ENCODE results near the gene SLC25A19. TPM values are rescaled to one million over a fixed set of nuclear protein-coding genes. Genes with fewer than 3 reads are reported as not detected.
"Not testable (repeated sequence)": the region's sequence is repeated elsewhere in the genome, so short reads cannot be mapped to it uniquely, and the experiment has no call there.

Gene SLC25A19
- total and polyA plus RNA-seq, 10 donors = 12.4 to 32.5 (median 19.1) TPM

DNA sequence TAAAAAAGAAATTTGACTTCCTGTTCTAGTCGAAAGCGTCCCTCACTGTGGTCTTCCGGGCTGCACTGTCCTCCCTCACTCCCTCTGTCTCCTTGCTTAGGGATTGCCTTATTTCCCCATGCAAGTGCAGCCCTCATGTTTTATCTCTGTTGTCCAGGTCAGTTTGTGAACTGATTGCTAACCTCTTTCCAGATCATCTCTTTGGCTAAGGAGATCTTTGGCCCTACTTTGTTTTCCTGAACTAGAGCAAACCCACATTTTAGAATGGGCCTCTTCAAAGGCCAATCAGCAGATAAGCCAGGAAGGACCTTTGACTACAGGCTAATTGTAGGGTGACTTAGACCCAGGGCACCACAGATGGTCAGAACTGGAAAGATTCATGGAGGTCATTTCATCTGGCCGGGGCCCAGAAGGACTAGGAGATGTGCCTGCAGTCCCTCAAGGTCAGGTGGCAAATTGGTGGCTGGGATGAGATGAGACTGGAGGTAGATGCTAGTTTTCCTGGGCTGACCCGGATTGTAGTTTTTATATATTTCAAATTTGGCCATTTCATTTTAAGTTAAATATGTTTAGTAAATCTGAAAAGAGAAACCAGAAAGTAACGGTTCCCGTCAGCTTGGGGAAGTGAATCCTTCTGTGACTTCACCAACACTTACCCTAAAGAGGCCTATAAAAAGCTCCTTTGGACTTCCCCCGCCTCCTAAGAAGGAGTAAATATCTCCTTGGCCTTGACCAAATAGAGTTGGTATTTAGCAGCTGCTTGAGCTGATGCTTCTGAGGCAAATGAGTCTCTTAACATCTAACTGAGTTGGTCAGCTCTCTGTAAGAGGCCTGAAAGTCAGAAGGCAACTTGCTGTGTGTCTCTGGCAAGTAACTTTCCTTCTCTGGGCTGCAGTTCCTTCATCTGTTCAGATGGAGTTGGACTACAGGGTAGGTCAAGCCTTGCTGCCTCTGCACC, 6.2 kb upstream of the SLC25A19 start:
- H3K27me3 ChIP-seq (replicated peaks in 1 of 7) = no peaks in the 10 kb centered on the region
- H3K36me3 ChIP-seq = no peaks in the 10 kb centered on the region
- WGBS, 5 donors = 27 to 41% (median 31%) methylated on average over 8 of the region's 8 CpGs
- peaks cover 19 to 86% (median 45%) of the 10 kb centered on the region in 6 donors for H3K4me1 ChIP-seq
- TF ChIP-seq POLR2AphosphoS5 (IDR thresholded peaks at IDR 0.05) (peak in 1 of 3 donors; percentile 80), POLR2A (IDR thresholded peaks at IDR 0.05) (peak in 2 of 3 donors; percentile 47 to 72)
- TF ChIP-seq, protein P1, sequence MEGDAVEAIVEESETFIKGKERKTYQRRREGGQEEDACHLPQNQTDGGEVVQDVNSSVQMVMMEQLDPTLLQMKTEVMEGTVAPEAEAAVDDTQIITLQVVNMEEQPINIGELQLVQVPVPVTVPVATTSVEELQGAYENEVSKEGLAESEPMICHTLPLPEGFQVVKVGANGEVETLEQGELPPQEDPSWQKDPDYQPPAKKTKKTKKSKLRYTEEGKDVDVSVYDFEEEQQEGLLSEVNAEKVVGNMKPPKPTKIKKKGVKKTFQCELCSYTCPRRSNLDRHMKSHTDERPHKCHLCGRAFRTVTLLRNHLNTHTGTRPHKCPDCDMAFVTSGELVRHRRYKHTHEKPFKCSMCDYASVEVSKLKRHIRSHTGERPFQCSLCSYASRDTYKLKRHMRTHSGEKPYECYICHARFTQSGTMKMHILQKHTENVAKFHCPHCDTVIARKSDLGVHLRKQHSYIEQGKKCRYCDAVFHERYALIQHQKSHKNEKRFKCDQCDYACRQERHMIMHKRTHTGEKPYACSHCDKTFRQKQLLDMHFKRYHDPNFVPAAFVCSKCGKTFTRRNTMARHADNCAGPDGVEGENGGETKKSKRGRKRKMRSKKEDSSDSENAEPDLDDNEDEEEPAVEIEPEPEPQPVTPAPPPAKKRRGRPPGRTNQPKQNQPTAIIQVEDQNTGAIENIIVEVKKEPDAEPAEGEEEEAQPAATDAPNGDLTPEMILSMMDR (IDR thresholded peaks at IDR 0.05 in 8 of 11, conservative IDR thresholded peaks at IDR 0.05 in 3 of 11) = peak in 1 of 11 experiments; percentile 15
- no peaks in the 10 kb centered on the region for H3K9me3 ChIP-seq
- DNase-seq = no peak
- intact Hi-C loops (cut with DNase I; ENCODE audit: low total_unique reads) = no loop called here
- H3K27ac ChIP-seq = peak overlapping the region; percentile 76 to 98 (median 91)
- peak overlapping the region in 2 of 8 donors; percentile 1 to 46 for H3K4me3 ChIP-seq

DNA sequence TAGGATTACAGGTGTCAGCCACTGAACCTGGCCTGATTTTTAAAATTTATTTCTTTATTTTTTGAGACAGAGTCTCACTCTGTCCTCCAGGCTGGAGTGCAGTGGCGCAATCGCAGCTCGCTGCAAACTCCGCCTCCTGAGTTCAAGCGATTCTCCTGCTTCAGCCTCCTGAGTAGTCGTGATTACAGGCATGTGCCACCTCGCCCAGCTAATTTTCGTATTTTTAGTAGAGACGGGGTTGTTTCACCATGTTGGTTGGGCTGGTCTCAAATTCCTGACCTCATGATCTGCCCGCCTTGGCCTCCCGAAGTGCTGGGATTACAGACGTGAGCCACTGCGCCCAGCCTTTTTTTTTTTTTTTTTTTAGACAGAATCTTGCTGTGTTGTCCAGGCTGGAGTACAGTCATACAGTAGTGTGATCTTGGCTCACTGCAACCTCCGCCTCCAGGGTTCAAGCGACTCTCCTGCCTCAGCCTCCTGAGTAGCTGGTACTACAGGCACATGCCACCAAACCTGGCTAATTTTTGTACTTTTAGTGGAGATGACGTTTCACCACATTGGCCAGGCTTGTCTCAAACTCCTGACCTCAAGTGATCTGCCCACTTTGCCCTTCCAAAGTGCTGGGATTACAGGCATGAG, 3.7 kb upstream of the SLC25A19 start:
- H3K27ac ChIP-seq = peak overlapping the region in 7 of 8 donors; percentile 23 to 98 (median 91)
- H3K36me3 ChIP-seq; H3K27me3 ChIP-seq (replicated peaks in 1 of 7); intact Hi-C loops (cut with DNase I; ENCODE audit: low total_unique reads); H3K4me3 ChIP-seq; H3K9me3 ChIP-seq: not testable (repeated sequence)
- H3K4me1 ChIP-seq = peaks cover 28 to 89% (median 60%) of the 10 kb centered on the region in 6 donors
- 65 to 86% (median 72%) methylated on average over 16 of the region's 16 CpGs for WGBS, 5 donors
- peak; percentile 81 for DNase-seq

- TF ChIP-seq POLR2A (IDR thresholded peaks at IDR 0.05) (peak in 1 of 3 donors; percentile 45), POLR2AphosphoS5 (IDR thresholded peaks at IDR 0.05) (no peak)
- TF ChIP-seq, protein P1 (IDR thresholded peaks at IDR 0.05 in 8 of 11, conservative IDR thresholded peaks at IDR 0.05 in 3 of 11) = peak in 7 of 11 experiments; percentile 9 to 59 (median 39)
- H3K4me3 ChIP-seq = peak overlapping the region; percentile 56 to 95 (median 88)
- H3K27me3 ChIP-seq (replicated peaks in 1 of 7) = no peaks in the 10 kb centered on the region
- intact Hi-C loops (cut with DNase I; ENCODE audit: low total_unique reads) = no loop called here
- 0 to 3% (median 1%) methylated on average over 26 of the region's 26 CpGs for WGBS, 5 donors
- DNase-seq = peak; percentile 90
- H3K9me3 ChIP-seq = no peaks in the 10 kb centered on the region
- peaks cover 0 to 18% (median 12%) of the 10 kb centered on the region in 6 donors for H3K36me3 ChIP-seq
- peaks cover 17 to 74% (median 39%) of the 10 kb centered on the region in 6 donors for H3K4me1 ChIP-seq
- H3K27ac ChIP-seq = peak overlapping the region; percentile 93 to 99 (median 98)
These were observed 652 bp upstream of the SLC25A19 start for GRCh38 chr17:75289832-75290337.

DNA sequence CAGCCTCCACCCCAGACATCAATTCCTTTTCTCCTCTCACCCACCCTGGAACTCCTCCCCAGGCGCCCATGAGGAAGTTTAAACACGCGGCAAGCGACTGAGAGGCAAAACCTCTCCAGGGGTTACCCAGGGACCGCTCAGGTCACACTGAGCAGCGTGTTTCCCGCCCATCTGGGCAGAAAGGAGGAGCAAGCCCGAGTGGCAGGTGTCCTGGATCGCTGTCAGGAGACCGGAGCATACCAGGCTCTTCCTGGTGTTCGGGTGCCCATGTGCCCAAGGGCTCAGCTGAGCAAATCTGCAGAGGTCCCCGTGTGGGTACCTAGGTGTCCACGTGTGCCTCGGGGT, 491 bp downstream of the SLC25A19 start:
- intact Hi-C loops (cut with DNase I; ENCODE audit: low total_unique reads) = no loop called here
- 0% methylated on average over 11 to 14 of the region's 14 CpGs for WGBS, 5 donors
- TF ChIP-seq, protein P1 (IDR thresholded peaks at IDR 0.05 in 8 of 11, conservative IDR thresholded peaks at IDR 0.05 in 3 of 11) = no peak
- no peak for TF ChIP-seq POLR2AphosphoS5 (IDR thresholded peaks at IDR 0.05)
- no peak for TF ChIP-seq POLR2A (IDR thresholded peaks at IDR 0.05)
- H3K4me1 ChIP-seq = peaks cover 9 to 63% (median 28%) of the 10 kb centered on the region in 6 donors
- H3K27me3 ChIP-seq (replicated peaks in 1 of 7) = no peaks in the 10 kb centered on the region
- H3K9me3 ChIP-seq = no peaks in the 10 kb centered on the region
- DNase-seq = no peak
- peak overlapping the region; percentile 93 to 99 (median 98) for H3K27ac ChIP-seq
- peak overlapping the region; percentile 56 to 95 (median 88) for H3K4me3 ChIP-seq
- peaks cover 0 to 29% (median 14%) of the 10 kb centered on the region in 6 donors for H3K36me3 ChIP-seq

All from spleen (tissue), 11 donors.